ENCODE measurements around the gene SERBP1. TPM values are rescaled to one million over a fixed set of nuclear protein-coding genes. Genes with fewer than 3 reads are reported as not detected.

SERBP1 gene
- total RNA-seq, 1 donor from 2014 or later, result 135 TPM

DNA sequence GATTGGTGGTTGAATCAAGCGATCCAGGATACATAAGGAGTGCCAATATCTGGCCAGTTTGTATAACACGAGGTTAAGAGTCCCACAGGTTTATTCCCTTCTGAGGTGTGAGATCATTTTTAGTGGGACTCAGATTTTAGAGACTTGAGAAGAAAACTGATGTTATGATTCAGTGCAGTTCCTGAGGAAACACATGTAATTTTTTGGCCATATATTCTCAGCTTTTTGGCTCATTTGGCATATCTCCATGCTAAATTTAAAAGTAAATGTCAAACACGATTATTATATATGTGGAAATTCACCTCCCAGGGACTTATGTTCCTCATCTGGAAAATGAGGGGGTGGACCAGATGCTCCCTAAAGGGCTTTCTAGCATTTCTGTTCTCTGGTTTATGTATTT, 39.2 kb upstream of the SERBP1 start:
- Histone ChIP-seq H3K27me3 (ENCODE audit: low read depth) (no peaks in the 10 kb centered on the region), H3K4me3 (no peak overlapping the region), H3K36me3 (no peaks in the 10 kb centered on the region), H3K4me1 (no peaks in the 10 kb centered on the region), H3K27ac (no peak overlapping the region), H3K9me3 (no peaks in the 10 kb centered on the region)
- intact Hi-C loops (cut with DNase I), result no loop called here
- TF ChIP-seq, protein P1, sequence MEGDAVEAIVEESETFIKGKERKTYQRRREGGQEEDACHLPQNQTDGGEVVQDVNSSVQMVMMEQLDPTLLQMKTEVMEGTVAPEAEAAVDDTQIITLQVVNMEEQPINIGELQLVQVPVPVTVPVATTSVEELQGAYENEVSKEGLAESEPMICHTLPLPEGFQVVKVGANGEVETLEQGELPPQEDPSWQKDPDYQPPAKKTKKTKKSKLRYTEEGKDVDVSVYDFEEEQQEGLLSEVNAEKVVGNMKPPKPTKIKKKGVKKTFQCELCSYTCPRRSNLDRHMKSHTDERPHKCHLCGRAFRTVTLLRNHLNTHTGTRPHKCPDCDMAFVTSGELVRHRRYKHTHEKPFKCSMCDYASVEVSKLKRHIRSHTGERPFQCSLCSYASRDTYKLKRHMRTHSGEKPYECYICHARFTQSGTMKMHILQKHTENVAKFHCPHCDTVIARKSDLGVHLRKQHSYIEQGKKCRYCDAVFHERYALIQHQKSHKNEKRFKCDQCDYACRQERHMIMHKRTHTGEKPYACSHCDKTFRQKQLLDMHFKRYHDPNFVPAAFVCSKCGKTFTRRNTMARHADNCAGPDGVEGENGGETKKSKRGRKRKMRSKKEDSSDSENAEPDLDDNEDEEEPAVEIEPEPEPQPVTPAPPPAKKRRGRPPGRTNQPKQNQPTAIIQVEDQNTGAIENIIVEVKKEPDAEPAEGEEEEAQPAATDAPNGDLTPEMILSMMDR (IDR thresholded peaks at IDR 0.05), result no peak
- ATAC-seq (no peak), DNase-seq (no peak)

DNA sequence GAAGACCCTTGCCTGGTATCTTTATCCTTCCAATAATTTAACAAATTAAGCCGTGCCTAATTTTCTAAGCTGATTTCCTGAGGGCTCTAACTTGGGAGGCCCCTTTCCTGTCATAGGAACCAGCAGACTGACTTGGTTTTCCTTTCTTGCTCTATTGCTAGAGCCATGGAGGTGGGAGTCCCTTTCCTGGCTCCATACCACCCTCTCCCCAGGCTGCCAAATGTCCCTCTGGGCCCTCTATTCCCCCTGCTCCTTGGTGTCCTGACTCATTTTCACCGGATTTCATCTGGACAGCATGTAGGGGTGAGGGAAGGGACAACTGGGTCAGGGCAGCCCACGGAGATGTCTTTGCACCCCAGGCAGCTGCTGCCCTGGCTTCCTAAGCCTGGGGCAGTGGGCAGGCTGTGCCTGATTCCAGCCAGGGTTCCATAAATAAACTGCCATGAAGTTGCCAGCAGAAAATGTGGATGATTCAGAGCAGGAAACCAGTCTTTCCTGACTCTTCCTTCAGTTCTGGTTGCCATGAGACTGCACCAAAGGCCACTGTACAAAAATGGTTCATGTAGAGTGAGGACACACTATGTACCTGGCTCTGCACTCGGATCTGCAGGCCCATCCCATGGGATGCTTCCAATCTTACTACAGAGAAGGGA, 38.0 kb upstream of the SERBP1 start:
- DNase-seq (no peak), ATAC-seq (no peak)
- H3K27ac ChIP-seq, result no peak overlapping the region
- TF ChIP-seq, protein P1 (IDR thresholded peaks at IDR 0.05), result no peak
- no peaks in the 10 kb centered on the region for H3K36me3 ChIP-seq
- no peaks in the 10 kb centered on the region for H3K27me3 ChIP-seq (ENCODE audit: low read depth)
- H3K9me3 ChIP-seq, result no peaks in the 10 kb centered on the region
- H3K4me1 ChIP-seq, result no peaks in the 10 kb centered on the region
- no peak overlapping the region for H3K4me3 ChIP-seq
- intact Hi-C loops (cut with DNase I), result no loop called here

DNA sequence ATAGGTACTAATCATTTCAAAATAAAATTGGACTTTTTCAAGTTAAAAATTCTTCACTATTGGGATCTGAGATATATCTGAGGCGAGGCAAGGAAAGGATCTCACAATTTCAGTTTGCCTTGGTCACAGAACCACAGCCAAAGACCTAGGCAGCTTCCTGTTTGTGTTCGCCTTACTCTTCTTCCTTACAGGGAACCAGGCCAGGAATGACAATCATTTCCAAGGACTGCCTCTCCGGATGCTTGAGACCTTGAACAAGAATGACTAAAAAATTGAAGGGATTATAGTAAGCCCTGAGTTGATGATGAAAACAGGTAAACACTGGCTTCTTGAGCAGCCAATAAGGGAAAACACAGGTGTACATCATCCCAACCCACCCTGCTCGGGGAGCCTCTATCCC, 35.2 kb upstream of the SERBP1 start:
- TF ChIP-seq, protein P1 (IDR thresholded peaks at IDR 0.05), result no peak
- no peaks in the 10 kb centered on the region for H3K9me3 ChIP-seq
- H3K4me3 ChIP-seq, result no peak overlapping the region
- no peak overlapping the region for H3K27ac ChIP-seq
- ATAC-seq (no peak), DNase-seq (no peak)
- intact Hi-C loops (cut with DNase I), result no loop called here
- H3K4me1 ChIP-seq, result no peaks in the 10 kb centered on the region
- no peaks in the 10 kb centered on the region for H3K36me3 ChIP-seq
- H3K27me3 ChIP-seq (ENCODE audit: low read depth), result no peaks in the 10 kb centered on the region

DNA sequence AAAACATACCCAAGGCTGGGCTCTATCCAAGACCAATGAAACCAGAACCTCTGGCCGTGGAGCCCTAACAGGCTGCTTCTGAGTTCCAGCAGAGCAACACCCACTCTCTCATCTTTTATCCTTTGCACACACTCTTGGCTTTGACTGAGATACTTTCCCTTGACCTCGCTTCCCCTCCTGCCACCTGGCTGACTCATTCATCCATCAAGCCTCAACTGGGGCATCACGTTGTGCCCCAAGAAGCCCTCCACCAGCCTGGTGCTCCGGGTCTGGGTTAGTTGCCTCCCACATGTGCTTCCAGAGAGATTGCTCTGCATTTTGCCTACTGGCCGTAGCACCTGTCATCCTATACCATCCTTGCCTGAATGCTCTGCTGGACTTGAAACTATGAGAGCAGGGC, 34.5 kb upstream of the SERBP1 start:
- Histone ChIP-seq H3K4me1 (no peaks in the 10 kb centered on the region), H3K27ac (no peak overlapping the region), H3K27me3 (ENCODE audit: low read depth) (no peaks in the 10 kb centered on the region), H3K36me3 (no peaks in the 10 kb centered on the region), H3K9me3 (no peaks in the 10 kb centered on the region), H3K4me3 (no peak overlapping the region)
- ATAC-seq (no peak), DNase-seq (no peak)
- TF ChIP-seq, protein P1 (IDR thresholded peaks at IDR 0.05), result no peak
- intact Hi-C loops (cut with DNase I), result no loop called here

DNA sequence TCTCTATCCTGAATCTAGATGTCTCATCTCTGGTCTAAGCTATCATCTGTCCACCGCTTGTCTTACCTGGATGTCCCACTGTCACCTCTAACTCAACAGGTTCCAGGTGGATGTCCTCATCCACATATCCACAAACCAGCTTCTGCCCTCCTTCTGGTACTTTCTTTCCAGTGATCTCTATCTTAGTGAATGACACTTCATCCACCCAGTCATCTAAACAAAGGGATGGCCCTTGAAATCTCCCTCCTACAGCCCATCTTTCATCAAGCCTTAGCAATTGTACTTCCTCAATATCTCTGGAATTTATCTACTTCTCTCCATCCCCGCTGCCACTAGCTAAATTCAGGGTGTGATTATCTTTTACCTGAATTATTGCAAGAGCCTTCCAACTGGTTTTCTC, 33.9 kb upstream of the SERBP1 start:
- TF ChIP-seq, protein P1 (IDR thresholded peaks at IDR 0.05), result no peak
- Histone ChIP-seq H3K36me3 (no peaks in the 10 kb centered on the region), H3K9me3 (no peaks in the 10 kb centered on the region), H3K4me1 (no peaks in the 10 kb centered on the region), H3K4me3 (no peak overlapping the region), H3K27ac (no peak overlapping the region), H3K27me3 (ENCODE audit: low read depth) (no peaks in the 10 kb centered on the region)
- intact Hi-C loops (cut with DNase I), result no loop called here
- DNase-seq, result no peak
- ATAC-seq, result no peak

All from lower lobe of right lung (tissue), 2 donors.